NCI-H524 (cell line): ENCODE measurements around the gene FOXP1.

ENCODE experiments used
- DNase-seq, 2 experiments: peaks; one replicate each; lab custom pipeline; 2025; lab: John Stamatoyannopoulos, UW

Gene FOXP1

GRCh38 chr3:71583566-71584393 is at the start of gene FOXP1:
TSS of gene FOXP1 (minus strand) at chr3:71583728. CDS start at chr3:71198381, 385,347 bp downstream.
- peak; percentile 32 to 78 for DNase-seq

GRCh38 chr3:71629711-71630110 is 46.2 kb upstream of the FOXP1 start:
- DNase-seq: no peak

GRCh38 chr3:71629289-71629688 is 45.8 kb upstream of the FOXP1 start:
- no peak for DNase-seq

GRCh38 chr3:71628522-71628921 is 45.0 kb upstream of the FOXP1 start:
- DNase-seq: no peak

GRCh38 chr3:71625676-71626075 is 42.1 kb upstream of the FOXP1 start:
- DNase-seq: no peak

- DNase-seq: peak in 1 of 2 experiments; percentile 51
These were observed 38.5 kb upstream of the FOXP1 start for GRCh38 chr3:71621825-71622537.

GRCh38 chr3:71618538-71618937 is 35.0 kb upstream of the FOXP1 start:
- DNase-seq: no peak

- no peak for DNase-seq
These were observed 33.1 kb upstream of the FOXP1 start for GRCh38 chr3:71616571-71617021.

GRCh38 chr3:71614869-71615268 is 31.3 kb upstream of the FOXP1 start:
- no peak for DNase-seq

GRCh38 chr3:71614426-71614825 is 30.9 kb upstream of the FOXP1 start:
- DNase-seq: no peak

GRCh38 chr3:71611099-71611498 is 27.6 kb upstream of the FOXP1 start:
- no peak for DNase-seq

- DNase-seq: no peak
These were observed 23.8 kb upstream of the FOXP1 start for GRCh38 chr3:71607364-71607763.

GRCh38 chr3:71606582-71606981 is 23.1 kb upstream of the FOXP1 start:
- DNase-seq: no peak

- DNase-seq: peak in 1 of 2 experiments; percentile 18
These were observed 18.7 kb upstream of the FOXP1 start for GRCh38 chr3:71602256-71602655.

GRCh38 chr3:71601811-71602210 is 18.3 kb upstream of the FOXP1 start:
- DNase-seq: no peak

- DNase-seq: no peak
These were observed 17.2 kb upstream of the FOXP1 start for GRCh38 chr3:71600646-71601288.

GRCh38 chr3:71599416-71599815 is 15.9 kb upstream of the FOXP1 start:
- no peak for DNase-seq

GRCh38 chr3:71598292-71598691 is 14.8 kb upstream of the FOXP1 start:
- no peak for DNase-seq

GRCh38 chr3:71597286-71597685 is 13.8 kb upstream of the FOXP1 start:
- no peak for DNase-seq

- DNase-seq: no peak
These were observed 9.6 kb upstream of the FOXP1 start for GRCh38 chr3:71593106-71593505.

GRCh38 chr3:71591101-71591500 is 7.6 kb upstream of the FOXP1 start:
- no peak for DNase-seq

- no peak for DNase-seq
These were observed 5.6 kb upstream of the FOXP1 start for GRCh38 chr3:71589132-71589531.

- DNase-seq: no peak
These were observed 4.4 kb upstream of the FOXP1 start for GRCh38 chr3:71587958-71588357.
